ENCODE data around the gene LPCAT4.
A peak's percentile ranks its signal among the peaks of the same experiment; 100 is the strongest.
"Not testable (repeated sequence)": the region's sequence is repeated elsewhere in the genome, so short reads cannot be mapped to it uniquely, and the experiment has no call there.

LPCAT4 gene

GRCh38 chr15:34361278-34361677, 5.7 kb downstream of the LPCAT4 start:
- DNase-seq, result no peak

- no peak for DNase-seq
Measured at GRCh38 chr15:34360298-34360697, 6.7 kb downstream of the LPCAT4 start.

GRCh38 chr15:34359416-34359815, 7.6 kb downstream of the LPCAT4 start:
- DNase-seq, result no peak

- no peak for DNase-seq
Measured at GRCh38 chr15:34358948-34359347, 8.0 kb downstream of the LPCAT4 start.

- DNase-seq, result no peak
Measured at GRCh38 chr15:34358367-34358766, 8.6 kb downstream of the LPCAT4 start.

- no peak for DNase-seq
Measured at GRCh38 chr15:34357653-34358052, 9.3 kb downstream of the LPCAT4 start.

GRCh38 chr15:34355241-34355640, 11.8 kb downstream of the LPCAT4 start:
- DNase-seq, result no peak

GRCh38 chr15:34354286-34354685, 12.7 kb downstream of the LPCAT4 start:
- no peak for DNase-seq

GRCh38 chr15:34353627-34354026, 13.4 kb downstream of the LPCAT4 start:
- DNase-seq, result no peak

GRCh38 chr15:34352996-34353395, 14.0 kb downstream of the LPCAT4 start:
- DNase-seq, result not testable (repeated sequence)

GRCh38 chr15:34349769-34350168, 17.2 kb downstream of the LPCAT4 start:
- no peak for DNase-seq

GRCh38 chr15:34348735-34349300, 18.2 kb downstream of the LPCAT4 start:
- no peak for DNase-seq

- DNase-seq, result no peak
Measured at GRCh38 chr15:34347951-34348638, 18.9 kb downstream of the LPCAT4 start.

GRCh38 chr15:34342737-34343575, 24.0 kb downstream of the LPCAT4 start, which contains the start of the genes NOP10 and NUTM1:
Gene NOP10, minus strand, starts transcription at chr15:34343136. Its CDS starts 63 bp downstream, at chr15:34343073.
Gene NUTM1, plus strand, starts transcription at chr15:34343315. Its CDS starts 382 bp downstream, at chr15:34343697.
- peak; percentile 68 for DNase-seq

- not testable (repeated sequence) for DNase-seq
Measured at GRCh38 chr15:34342213-34342736, 24.7 kb downstream of the LPCAT4 start.

- no peak for DNase-seq
Measured at GRCh38 chr15:34341381-34342212, 25.4 kb downstream of the LPCAT4 start.

GRCh38 chr15:34339946-34340345, 27.1 kb downstream of the LPCAT4 start:
- no peak for DNase-seq

- DNase-seq, result no peak
Measured at GRCh38 chr15:34338347-34338746, 28.6 kb downstream of the LPCAT4 start.

- peak; percentile 90 for DNase-seq
Measured at GRCh38 chr15:34337557-34338306, 29.3 kb downstream of the LPCAT4 start, which contains the start of gene SLC12A6. Gene SLC12A6, minus strand, starts transcription at chr15:34337781. Its CDS starts 1,101 bp downstream, at chr15:34336680.

GRCh38 chr15:34336991-34337556, 29.9 kb downstream of the LPCAT4 start:
- DNase-seq, result no peak
